ENCODE results near the gene TRIM27.
"Not testable (repeated sequence)": the region's sequence is repeated elsewhere in the genome, so short reads cannot be mapped to it uniquely, and the experiment has no call there.

TRIM27 gene

GRCh38 chr6:28941684-28942448, 18.1 kb upstream of the TRIM27 start:
- no peak for DNase-seq

DNA sequence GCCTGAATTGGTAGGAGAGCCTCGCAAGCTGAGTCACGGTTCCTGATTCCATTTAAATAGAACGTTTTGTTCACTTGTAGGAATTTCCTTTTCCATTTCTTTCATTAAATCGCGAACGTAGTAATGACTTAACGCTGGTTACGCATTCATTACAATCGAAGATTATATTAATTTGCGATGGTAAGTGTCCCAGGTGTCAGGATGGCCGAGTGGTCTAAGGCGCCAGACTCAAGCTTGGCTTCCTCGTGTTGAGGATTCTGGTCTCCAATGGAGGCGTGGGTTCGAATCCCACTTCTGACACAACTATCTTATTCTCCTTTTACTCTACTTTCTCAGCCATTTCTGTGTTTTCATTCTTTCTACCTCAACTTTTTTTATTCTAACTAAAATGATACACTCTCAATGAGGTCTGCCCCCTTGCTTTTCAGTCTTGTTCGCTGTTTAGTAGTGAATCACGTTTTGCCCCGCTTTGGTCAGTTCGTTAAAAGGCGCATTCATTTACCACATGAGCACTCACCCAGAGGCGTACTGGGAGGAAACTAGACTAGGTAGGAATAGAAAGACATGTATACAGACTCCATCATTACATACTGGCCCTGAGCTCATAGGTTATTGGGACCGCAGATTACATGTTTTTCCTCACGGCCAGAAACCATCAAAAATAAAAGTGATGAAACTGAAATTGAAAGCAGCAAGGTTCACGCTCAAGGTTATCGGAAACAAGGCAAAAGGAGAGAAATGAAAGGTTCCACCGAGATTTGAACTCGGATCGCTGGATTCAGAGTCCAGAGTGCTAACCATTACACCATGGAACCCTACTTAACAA, 17.3 kb upstream of the TRIM27 start:
- no peak for DNase-seq

DNA sequence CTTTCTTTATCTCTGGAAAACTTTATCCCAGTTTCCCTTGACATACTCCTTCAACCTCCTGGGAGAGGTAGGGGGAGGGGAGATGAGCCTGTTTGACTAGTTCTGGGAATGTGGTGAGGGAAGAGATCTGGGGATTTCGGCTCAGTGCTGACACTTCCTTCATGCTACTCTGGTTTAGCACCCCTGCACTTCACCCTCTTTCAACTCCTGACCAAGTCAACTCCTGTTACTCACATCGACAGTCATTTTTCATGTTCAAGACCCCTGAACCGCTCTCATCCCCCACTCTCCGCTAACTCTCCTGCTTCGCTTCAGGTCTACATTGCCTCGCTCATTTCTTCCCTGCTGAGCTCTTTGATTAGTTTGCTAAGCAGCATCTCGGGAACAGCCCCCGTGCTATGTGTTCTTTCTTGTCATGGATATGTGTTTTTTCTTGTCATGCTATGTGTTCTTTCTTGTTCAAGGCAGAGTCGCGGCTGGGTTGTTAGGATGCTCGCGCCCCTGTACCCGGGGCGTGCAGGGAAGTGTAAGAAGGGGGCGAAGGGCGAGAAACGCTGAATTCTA, 16.6 kb upstream of the TRIM27 start:
- no peak for DNase-seq

GRCh38 chr6:28933069-28933468, 9.3 kb upstream of the TRIM27 start:
- no peak for DNase-seq

DNA sequence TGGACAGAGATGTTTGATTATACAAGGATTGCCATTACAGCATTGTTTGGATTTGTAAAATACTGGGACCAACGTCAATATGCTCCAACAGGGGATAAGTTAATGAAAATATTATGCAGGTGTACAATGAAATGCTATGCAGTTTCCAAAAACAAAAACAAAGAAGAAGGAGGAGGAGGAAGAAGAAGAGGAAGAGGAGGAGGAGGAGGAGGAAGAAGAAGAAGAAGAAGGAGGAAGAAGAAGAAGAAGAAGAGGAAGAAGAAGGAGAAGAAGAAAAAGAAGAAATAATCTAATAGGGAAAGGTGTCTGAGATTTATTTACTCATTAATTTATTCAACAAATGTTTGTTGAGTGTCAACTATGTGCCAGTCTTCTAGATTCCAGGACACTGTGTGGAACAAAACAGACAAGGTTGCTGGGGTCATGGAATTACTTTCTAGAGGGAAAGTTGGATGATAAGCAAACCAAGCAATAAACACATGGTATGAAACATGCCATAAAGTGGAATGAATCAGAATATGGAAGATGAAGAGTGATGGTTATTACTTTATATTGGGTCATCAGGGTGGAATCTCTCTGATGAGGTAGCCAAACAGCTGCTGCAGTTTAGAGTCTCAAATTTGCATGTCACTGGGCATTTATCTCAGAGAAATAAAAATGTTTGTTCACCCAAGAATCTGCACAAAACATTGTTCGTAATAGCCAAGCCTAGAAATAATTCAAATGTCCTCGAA, 6.3 kb upstream of the TRIM27 start:
- DNase-seq = no peak

- DNase-seq = not testable (repeated sequence)
Observed at GRCh38 chr6:28929339-28929738, 5.6 kb upstream of the TRIM27 start.

DNA sequence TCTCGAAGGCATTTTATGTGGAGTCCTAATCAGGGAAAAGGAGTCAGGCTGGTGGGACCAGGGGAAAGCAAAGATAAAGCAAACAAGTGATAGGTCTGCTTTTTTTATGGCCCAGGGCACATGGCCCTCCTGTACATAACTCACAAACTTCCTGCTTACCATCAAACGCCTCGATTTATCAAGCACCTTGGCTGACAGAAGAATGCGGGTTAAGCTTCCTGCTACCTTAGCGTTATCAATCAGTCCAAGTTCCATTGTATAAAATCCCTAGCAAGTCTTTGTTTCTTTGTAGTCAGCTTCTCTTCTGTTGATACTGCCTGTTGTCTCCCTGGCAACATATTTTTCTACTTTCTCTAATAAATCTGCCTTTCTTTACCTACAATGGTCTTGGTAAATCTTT, 4.1 kb upstream of the TRIM27 start:
- no peak for DNase-seq

- DNase-seq = no peak
Observed at GRCh38 chr6:28922821-28923317, 916 bp downstream of the TRIM27 start.

DNA sequence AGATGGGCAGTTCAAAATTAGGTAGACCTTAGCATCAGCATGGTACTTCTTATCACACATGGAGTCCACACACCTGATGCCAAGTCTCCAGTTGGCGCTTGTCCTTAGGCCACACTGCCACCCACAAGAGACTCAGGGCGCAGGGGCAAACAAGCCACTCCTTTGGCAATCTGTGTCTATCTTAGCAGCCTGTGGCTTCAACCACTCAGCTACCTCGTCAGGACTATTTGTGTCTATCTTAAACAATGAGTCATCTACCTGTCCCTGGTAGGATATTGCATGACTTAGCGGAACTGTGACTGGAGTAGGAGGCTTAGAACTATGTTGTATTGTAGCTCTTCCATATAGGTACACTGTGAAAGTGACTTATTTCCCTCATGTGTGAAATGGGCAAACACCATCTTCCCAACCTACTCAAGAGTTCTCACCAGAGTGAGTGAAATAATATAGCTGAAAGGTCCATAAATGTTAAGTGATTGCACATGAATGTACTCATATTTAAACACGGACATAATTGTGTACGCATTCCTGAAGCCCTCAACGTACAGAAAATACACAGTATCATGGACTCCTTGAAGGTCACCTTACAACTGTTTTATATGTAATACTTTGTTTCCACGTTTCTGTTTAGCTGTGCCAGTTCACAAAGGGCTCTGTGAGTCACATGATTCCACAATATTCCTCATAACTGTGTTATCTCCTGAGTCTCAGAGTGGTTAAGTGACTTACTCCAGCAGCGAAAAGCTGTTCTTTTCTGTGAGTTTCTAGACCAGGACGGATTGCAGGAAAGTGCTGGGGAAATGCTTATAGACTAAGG, 1.6 kb downstream of the TRIM27 start:
- DNase-seq = no peak

DNA sequence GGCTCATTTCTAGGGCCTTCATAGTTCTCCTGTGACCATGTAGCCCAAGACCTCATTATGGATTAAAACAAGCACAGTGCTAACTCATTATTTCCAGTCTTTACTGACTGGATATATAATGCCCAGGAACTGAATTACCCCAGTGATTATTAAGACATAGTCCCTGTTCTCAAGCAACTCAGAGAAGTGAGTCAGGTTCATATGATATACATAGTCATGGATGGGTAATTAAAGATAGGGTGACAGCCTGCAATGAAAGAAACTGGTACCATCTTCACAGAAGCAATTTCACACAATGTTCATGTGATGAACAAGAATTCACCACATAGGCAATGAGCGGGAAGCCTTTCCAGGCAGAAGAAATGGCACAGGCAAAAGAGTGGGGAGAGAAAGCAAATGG, 3.5 kb downstream of the TRIM27 start:
- DNase-seq = no peak

DNA sequence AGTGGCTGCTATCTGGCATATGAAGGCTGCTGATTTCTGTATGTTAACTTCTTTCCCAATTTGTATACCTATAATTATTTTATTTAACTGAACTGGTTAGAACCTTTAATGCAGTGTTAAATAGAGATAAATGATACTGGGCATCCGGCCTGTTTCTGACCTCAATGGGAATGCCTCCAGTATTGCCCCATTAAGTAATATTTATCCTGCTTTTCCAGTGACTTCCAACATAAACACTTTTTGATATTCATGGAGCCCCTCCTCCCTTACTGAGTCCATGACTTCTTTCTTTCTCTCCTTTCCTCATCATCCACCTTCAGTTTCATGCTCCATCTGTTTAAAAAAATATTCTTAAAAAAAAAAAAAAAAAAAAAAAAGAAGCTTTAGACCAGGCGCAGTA, 8.8 kb downstream of the TRIM27 start:
- no peak for DNase-seq

- DNase-seq = no peak
Observed at GRCh38 chr6:28910901-28911690, 12.7 kb downstream of the TRIM27 start.

DNA sequence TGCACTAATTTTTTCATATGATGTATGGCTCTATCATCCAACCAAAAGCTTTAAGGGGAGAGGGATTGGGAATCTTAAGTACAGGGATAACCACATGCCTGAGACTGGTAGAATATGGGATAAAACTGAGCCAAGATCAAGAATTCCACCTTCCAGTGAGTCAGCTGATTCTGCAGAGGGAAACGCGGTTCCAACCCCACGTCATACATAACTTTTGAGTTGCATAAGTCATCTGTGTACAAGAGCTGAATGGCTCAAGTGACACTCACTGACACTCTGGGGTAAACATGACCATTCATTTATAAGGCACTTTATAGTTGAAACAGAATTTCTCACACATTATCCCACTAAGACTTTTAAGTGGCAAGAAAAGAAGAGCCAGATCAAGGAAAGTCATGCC, 16.4 kb downstream of the TRIM27 start:
- DNase-seq = no peak

DNA sequence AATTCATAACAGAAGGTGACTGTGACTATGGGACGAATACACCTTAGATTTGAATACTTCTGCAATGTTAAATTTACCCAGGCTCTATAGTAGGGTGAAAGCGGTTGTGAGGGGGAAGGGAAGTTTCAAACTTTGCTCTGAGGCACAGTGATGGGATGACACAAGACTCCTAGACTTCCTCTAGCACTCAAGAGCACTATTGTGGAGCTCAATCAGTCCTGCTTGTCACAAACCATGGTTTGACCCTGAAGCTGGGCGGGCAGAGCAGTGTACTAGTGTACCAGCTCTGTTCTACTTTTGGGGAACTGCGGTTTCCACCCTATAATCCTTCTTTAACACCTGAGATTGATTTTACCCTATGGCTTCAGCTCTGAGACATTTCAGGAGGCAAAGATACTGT, 17.1 kb downstream of the TRIM27 start:
- DNase-seq = no peak

- DNase-seq = no peak
Observed at GRCh38 chr6:28903686-28904085, 20.1 kb downstream of the TRIM27 start.

GRCh38 chr6:28901831-28902230, 22.0 kb downstream of the TRIM27 start:
- DNase-seq = no peak

DNA sequence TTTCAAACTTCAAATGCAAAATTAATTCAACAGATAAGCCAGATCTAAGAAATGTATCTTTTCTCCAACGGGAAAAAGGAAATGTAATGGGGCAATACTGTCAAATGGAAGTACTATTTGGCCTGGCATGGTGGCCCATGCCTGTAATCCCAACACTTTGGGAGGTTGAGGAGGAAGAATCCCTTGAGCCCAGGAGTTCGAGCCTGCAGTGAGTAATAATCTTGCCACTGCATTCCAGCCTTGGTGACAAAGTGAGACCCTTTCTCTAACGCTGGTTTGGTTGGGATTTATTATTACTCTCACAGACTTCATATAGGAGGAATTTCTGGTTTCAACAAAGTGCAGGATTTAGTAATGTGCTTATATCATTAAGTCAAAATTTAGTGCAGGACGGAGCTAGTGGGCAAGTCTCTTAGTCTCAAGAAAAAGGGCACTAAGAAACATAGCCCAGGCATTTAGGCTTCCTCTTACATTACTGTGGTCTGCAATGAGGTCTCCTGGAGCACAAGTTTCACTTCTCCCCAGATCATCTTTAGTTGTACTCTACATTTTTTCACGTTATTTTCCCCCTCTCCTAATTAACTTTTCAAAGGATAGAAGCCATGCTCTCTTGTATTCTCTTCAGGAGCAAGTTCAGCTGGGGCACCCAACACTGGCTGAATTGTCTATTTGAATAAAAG, 23.1 kb downstream of the TRIM27 start:
- DNase-seq = peak; percentile 24

- DNase-seq = no peak
Observed at GRCh38 chr6:28898710-28898965, 25.1 kb downstream of the TRIM27 start.

- DNase-seq = no peak
Observed at GRCh38 chr6:28897369-28897745, 26.4 kb downstream of the TRIM27 start.

- peak; percentile 16 for DNase-seq
Observed at GRCh38 chr6:28896505-28897368, 27.0 kb downstream of the TRIM27 start.
